WTC11 (cell line): ENCODE data around the gene GBA2. TPM values are rescaled to one million over a fixed set of nuclear protein-coding genes. Genes with fewer than 3 reads are reported as not detected.

Source experiments
- ATAC-seq: fragments of 200-7000 bp; cut with Tn5 transposase; 2 replicates; pipeline ENCODE4 v1.10.0; 2021; ENCODE audit warnings: mild to moderate bottlenecking, moderate library complexity
- CTCF ChIA-PET: fragments of 300-600 bp; sonication (Branson Sonifier 250); formaldehyde crosslinking; loops from one replicate; lab custom pipeline; 2021; ENCODE audit warnings: antibody characterized with exemption; lab: Charles Lee
- POLR2A ChIA-PET: fragments of 350-600 bp; sonication (Branson Sonifier 250); formaldehyde crosslinking; loops from one replicate; lab custom pipeline; 2021; ENCODE audit warnings: antibody characterized with exemption; lab: Charles Lee
- DNase-seq: peaks from one replicate; pipeline ENCODE4 v3.0.0; 2021; ENCODE audit warnings: low spot score
- H3K27ac Mint-ChIP-seq: 2 replicates; pipeline ENCODE4 v1.8.0; 2021; ENCODE audit warnings: mixed read lengths
- H3K27me3 Mint-ChIP-seq: 2 replicates; pipeline ENCODE4 v1.8.0; 2021; ENCODE audit warnings: low read depth, mild to moderate bottlenecking, moderate library complexity, mixed read lengths
- H3K36me3 Mint-ChIP-seq: 2 replicates; pipeline ENCODE4 v1.8.0; 2021; ENCODE audit warnings: mixed read lengths
- H3K4me1 Mint-ChIP-seq: 2 replicates; pipeline ENCODE4 v1.8.0; 2022; ENCODE audit warnings: mixed read lengths
- H3K4me3 Mint-ChIP-seq: 2 replicates; pipeline ENCODE4 v1.8.0; 2021; ENCODE audit warnings: mild to moderate bottlenecking, moderate library complexity, mixed read lengths
- H3K9me3 Mint-ChIP-seq: 2 replicates; pipeline ENCODE4 v1.8.0; 2021; ENCODE audit warnings: mixed read lengths
- ATF1 ChIP-seq: sonication (generic); formaldehyde crosslinking; IDR thresholded peaks from 2 replicates; pipeline ENCODE4 v1.8.1; 2023; ENCODE audit warnings: mild to moderate bottlenecking, moderate library complexity, missing genetic modification reagents
- FOXP4 ChIP-seq: sonication (generic); formaldehyde crosslinking; IDR thresholded peaks from 2 replicates; pipeline ENCODE4 v1.8.0; 2022; ENCODE audit warnings: mild to moderate bottlenecking, missing genetic modification reagents
- GTF2I ChIP-seq: fragments of 250-450 bp; sonication (Bioruptor Pico); conservative IDR thresholded peaks from 2 replicates; pipeline ENCODE4 v1.4.0; 2021; ENCODE audit warnings: mild to moderate bottlenecking
- HMGXB4 ChIP-seq: sonication (generic); formaldehyde crosslinking; IDR thresholded peaks from 2 replicates; pipeline ENCODE4 v1.8.1; 2023; ENCODE audit warnings: mild to moderate bottlenecking, moderate library complexity, missing genetic modification reagents
- JUN ChIP-seq: sonication (generic); formaldehyde crosslinking; IDR thresholded peaks from 2 replicates; pipeline ENCODE4 v1.8.0; 2023; ENCODE audit warnings: mild to moderate bottlenecking, missing genetic modification reagents
- NFATC4 ChIP-seq: fragments of 250-450 bp; sonication (Bioruptor Pico); IDR thresholded peaks from 2 replicates; pipeline ENCODE4 v1.9.0; 2021; ENCODE audit warnings: mild to moderate bottlenecking
- SMAD3 ChIP-seq: sonication (generic); formaldehyde crosslinking; IDR thresholded peaks from 2 replicates; pipeline ENCODE4 v1.8.0; 2022; ENCODE audit warnings: missing genetic modification reagents, mild to moderate bottlenecking, borderline replicate concordance
- STAT6 ChIP-seq: sonication (generic); formaldehyde crosslinking; conservative IDR thresholded peaks from 2 replicates; pipeline ENCODE4 v1.8.1; 2023; ENCODE audit warnings: mild to moderate bottlenecking, low read depth, missing genetic modification reagents, moderate library complexity
- ZBTB21 ChIP-seq: sonication (generic); formaldehyde crosslinking; IDR thresholded peaks from 2 replicates; pipeline ENCODE4 v1.8.1; 2023; ENCODE audit warnings: mild to moderate bottlenecking, missing genetic modification reagents, borderline replicate concordance
- ZNF121 ChIP-seq: sonication (generic); formaldehyde crosslinking; IDR thresholded peaks from 2 replicates; pipeline ENCODE4 v1.8.0; 2023; ENCODE audit warnings: missing genetic modification reagents
- ZNF138 ChIP-seq: sonication (generic); formaldehyde crosslinking; conservative IDR thresholded peaks from 2 replicates; pipeline ENCODE4 v1.8.1; 2022; ENCODE audit warnings: mild to moderate bottlenecking, moderate library complexity, missing genetic modification reagents
- ZNF219 ChIP-seq: sonication (generic); formaldehyde crosslinking; IDR thresholded peaks from 2 replicates; pipeline ENCODE4 v1.8.0; 2023; ENCODE audit warnings: missing genetic modification reagents, mild to moderate bottlenecking, borderline replicate concordance
- ZNF232 ChIP-seq: sonication (generic); formaldehyde crosslinking; IDR thresholded peaks from 2 replicates; pipeline ENCODE4 v1.8.0; 2022; ENCODE audit warnings: mild to moderate bottlenecking, missing genetic modification reagents
- ZNF263 ChIP-seq: sonication (generic); formaldehyde crosslinking; IDR thresholded peaks from 2 replicates; pipeline ENCODE4 v1.8.1; 2022; ENCODE audit warnings: low read depth, mild to moderate bottlenecking, moderate library complexity, missing genetic modification reagents
- ZNF396 ChIP-seq: fragments of 250-450 bp; sonication (Bioruptor Pico); IDR thresholded peaks from 2 replicates; pipeline ENCODE4 v1.8.0; 2021; ENCODE audit warnings: mild to moderate bottlenecking, moderate library complexity, borderline replicate concordance
- ZNF416 ChIP-seq: fragments of 250-450 bp; sonication (Bioruptor Pico); IDR thresholded peaks from 2 replicates; pipeline ENCODE4 v1.9.0; 2021; ENCODE audit warnings: mild to moderate bottlenecking, inconsistent platforms
- ZNF671 ChIP-seq: fragments of 250-450 bp; sonication (Bioruptor Pico); IDR thresholded peaks from 2 replicates; pipeline ENCODE4 v1.8.0; 2021; ENCODE audit warnings: mild to moderate bottlenecking
- ZSCAN18 ChIP-seq: fragments of 250-450 bp; sonication (Bioruptor Pico); IDR thresholded peaks from 2 replicates; pipeline ENCODE4 v2.1.2; 2022; ENCODE audit warnings: mild to moderate bottlenecking, moderate library complexity
- total RNA-seq: library from RNA; stranded (reverse); gene quantifications from 3 replicates; pipeline ENCODE4 v1.2.3, GENCODE V29; 2021
- TF ChIP-seq, protein P1 (sequence below): sonication (generic); formaldehyde crosslinking; IDR thresholded peaks from 2 replicates; pipeline ENCODE4 v1.8.0; 2022; ENCODE audit warnings: mild to moderate bottlenecking, missing genetic modification reagents
- TF ChIP-seq, protein P2 (sequence below): sonication (generic); formaldehyde crosslinking; IDR thresholded peaks from 2 replicates; pipeline ENCODE4 v1.8.0; 2022; ENCODE audit warnings: mild to moderate bottlenecking, missing genetic modification reagents

Gene GBA2
- total RNA-seq, 1 experiment from 2014 or later: 104 TPM

DNA sequence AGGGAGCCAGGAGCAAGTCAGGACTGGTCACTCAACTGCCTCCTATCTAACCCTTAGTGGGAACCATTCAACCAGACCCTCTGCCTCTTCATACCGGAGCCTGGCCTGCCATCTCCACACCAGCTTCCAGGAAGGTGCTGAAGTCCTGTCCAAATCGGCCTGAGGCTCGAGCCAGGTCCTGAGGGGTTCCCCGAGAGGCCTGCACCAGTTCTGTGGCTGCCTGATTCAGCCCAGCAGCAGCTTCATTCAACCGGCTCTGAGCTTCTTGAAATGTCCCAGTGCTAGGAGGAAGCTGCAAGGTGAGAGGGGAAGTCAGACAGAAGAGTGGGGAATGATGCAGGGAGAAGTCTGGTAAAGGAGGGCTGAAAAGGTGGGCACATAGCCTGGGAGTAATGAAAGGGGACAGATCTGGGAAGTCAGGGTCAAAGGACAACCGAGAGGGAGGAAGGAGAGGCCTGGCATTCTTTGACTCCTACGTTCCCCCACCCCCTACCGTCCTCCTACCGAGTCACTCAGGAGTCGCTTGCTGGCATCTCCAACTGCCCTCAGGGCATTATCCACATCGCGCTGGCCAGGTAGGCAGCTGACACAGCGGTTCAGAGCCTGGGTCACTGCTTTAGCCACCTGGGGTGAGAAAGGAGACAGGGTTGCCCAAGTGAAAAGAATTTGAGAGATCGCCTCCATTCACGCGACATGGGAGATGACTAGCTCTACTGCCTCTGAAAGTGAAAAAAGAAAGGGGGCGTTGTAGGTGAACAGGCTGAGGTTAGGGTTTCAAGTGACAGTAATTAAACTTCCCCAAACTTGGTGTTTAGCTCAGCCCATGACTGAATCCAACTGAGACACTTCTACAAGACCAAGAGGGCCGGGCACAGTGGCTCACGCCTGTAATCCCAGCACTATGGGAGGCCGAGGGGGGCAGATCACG lies 37.3 kb downstream of the GBA2 start (continued):
- no peak for TF ChIP-seq STAT6 (CRISPR knock-in tag)
- TF ChIP-seq ZNF219 (CRISPR knock-in tag): no peak
- no peak for TF ChIP-seq ZSCAN18
- TF ChIP-seq ATF1 (CRISPR knock-in tag): no peak
- TF ChIP-seq GTF2I: no peak
- no peak for TF ChIP-seq JUN

DNA sequence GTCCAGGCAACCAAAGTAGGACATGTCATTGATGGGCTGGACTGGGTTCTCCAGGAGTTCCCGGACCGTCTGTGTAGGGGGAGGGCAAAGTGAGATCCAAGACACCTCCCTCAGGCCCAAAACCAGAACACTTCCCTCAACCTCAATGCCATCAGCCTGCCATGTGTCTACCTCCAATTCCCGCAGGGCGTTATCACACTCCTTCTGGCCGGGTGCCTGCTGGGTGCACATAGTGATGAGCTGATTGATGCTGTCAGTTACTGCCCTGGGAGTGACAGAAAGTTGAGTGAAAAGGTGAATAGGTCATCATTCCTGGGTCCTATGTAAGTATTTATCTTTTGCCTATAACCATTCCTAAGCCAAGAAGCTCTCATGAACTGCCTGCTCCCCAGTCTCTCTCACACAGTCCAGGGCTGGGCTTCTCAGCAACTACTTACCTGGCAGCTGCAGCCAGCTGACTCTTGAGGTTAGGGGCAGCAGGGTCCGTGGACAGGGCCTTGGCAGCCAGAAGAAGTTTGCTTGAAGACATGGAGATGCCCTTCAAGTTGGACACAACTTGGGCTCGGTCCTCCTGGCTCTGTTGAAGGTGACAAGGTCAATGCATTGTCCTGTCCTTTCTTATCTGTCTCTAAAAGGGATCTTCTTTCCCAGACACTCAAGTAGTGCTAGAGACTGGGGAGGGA lies 38.1 kb downstream of the GBA2 start:
- Mint-ChIP-seq H3K27me3 (no peaks in the 10 kb centered on the region), H3K27ac (no peak overlapping the region), H3K4me3 (no peak overlapping the region), H3K36me3 (peaks cover 82% of the 10 kb centered on the region), H3K9me3 (no peaks in the 10 kb centered on the region), H3K4me1 (no peaks in the 10 kb centered on the region)
- POLR2A ChIA-PET: no interaction called here
- CTCF ChIA-PET: interaction anchor here (4.1 kb wide), 1 partner anchor 14 kb away, joined by 29 read pairs; no protein-coding TSS in a partner anchor
- DNase-seq (no peak), ATAC-seq (no peak)
- TF ChIP-seq, protein P1, sequence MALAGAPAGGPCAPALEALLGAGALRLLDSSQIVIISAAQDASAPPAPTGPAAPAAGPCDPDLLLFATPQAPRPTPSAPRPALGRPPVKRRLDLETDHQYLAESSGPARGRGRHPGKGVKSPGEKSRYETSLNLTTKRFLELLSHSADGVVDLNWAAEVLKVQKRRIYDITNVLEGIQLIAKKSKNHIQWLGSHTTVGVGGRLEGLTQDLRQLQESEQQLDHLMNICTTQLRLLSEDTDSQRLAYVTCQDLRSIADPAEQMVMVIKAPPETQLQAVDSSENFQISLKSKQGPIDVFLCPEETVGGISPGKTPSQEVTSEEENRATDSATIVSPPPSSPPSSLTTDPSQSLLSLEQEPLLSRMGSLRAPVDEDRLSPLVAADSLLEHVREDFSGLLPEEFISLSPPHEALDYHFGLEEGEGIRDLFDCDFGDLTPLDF (CRISPR knock-in tag): no peak
- TF ChIP-seq ZNF138 (CRISPR knock-in tag) (no peak), SMAD3 (CRISPR knock-in tag) (no peak), ZNF232 (CRISPR knock-in tag) (no peak), ZSCAN18 (no peak), HMGXB4 (no peak), ZNF671 (CRISPR knock-in tag) (no peak), ZNF121 (CRISPR knock-in tag) (no peak), FOXP4 (CRISPR knock-in tag) (no peak), ZNF219 (CRISPR knock-in tag) (no peak), ZNF416 (CRISPR knock-in tag) (no peak), ZNF263 (CRISPR knock-in tag) (no peak), ATF1 (CRISPR knock-in tag) (no peak), ZBTB21 (CRISPR knock-in tag) (no peak), ZNF396 (CRISPR knock-in tag) (no peak), NFATC4 (CRISPR knock-in tag) (no peak)
- TF ChIP-seq, protein P2, sequence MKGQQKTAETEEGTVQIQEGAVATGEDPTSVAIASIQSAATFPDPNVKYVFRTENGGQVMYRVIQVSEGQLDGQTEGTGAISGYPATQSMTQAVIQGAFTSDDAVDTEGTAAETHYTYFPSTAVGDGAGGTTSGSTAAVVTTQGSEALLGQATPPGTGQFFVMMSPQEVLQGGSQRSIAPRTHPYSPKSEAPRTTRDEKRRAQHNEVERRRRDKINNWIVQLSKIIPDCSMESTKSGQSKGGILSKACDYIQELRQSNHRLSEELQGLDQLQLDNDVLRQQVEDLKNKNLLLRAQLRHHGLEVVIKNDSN (CRISPR knock-in tag): no peak
